ENCODE measurements around the gene ELMOD1.

ELMOD1 gene

DNA sequence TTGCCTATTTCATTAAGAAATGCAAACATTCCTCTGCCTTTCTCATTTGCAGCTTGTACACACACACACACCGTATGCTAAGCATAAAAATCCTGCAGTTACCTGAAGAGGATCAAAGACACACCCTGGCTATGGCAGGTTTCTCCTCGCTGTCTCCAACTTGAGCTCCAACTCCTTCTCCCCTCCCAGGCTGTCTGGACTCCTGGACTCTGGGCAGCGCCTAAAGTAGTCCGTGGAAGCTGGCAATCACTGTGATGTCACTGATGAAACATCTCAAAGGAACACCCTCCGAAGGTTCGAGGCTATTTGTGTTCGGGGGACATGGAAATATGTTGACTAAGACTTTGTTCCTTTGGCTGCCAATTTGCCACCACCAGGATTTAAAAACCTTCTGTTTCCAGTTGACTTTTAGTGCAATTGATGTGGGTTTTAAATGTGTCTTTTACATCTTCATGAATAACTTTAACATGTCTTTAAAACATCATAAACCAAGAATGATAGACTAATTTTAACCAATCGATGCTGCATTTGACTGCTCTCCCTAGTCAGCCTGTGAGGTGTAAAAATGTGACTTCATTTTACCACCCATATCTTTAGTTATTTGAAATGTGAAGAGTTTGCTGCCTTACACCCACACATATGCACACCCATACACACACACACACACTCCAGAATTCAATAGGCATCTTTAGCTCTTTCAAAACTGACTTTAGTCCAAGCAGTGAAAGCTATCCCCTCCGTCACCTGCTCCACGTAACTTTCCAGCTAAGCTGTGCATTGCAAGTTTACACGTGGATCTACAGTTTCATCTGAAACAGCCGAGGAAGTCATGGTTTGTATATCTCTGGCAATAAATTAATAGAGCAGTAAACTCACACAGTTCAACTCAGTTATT lies 121.2 kb downstream of the ELMOD1 start, which contains the start of gene SLN:
Gene SLN, minus strand, starts transcription at position 196 of the 895 bp plus-strand sequence.
- TF ChIP-seq Cebpa-rat (IDR thresholded peaks at IDR 0.05), result no peak
- Histone ChIP-seq H3K4me1 (no peaks in the 10 kb centered on the region), H3K36me3 (no peaks in the 10 kb centered on the region), H3K4me2 (no peak within 1 kb of the TSS), H4K20me1 (no peaks in the 10 kb centered on the region), H3K27ac (no peak within 1 kb of the TSS), H3K27me3 (no peaks in the 10 kb centered on the region), H3K9me3 (no peaks in the 10 kb centered on the region), H3K4me3 (no peak within 1 kb of the TSS), H3K9ac (no peak within 1 kb of the TSS)

DNA sequence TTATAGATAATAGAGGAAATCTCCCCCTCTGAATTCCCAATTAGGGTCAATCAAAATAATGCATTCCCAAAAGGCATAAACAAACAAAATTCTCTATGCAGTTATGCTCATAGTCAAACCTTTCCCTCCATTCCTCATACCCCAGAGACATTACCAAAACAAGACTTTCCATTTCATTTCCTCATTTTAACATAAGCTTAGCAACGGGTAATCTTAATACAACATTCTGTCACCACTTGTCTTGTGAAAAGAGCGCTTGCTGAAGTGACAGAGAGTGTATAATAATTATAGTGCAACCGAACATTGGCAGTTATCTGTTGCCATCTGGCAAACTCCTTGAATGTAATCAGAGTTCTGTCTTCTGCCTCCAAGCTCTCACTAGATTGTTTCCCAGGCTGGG lies 122.1 kb downstream of the ELMOD1 start:
- no peak for TF ChIP-seq Cebpa-rat (IDR thresholded peaks at IDR 0.05)
- Histone ChIP-seq H3K27ac (no peak overlapping the region), H3K36me3 (no peaks in the 10 kb centered on the region), H3K4me1 (no peaks in the 10 kb centered on the region), H4K20me1 (no peaks in the 10 kb centered on the region), H3K9ac (no peak overlapping the region), H3K4me3 (no peak overlapping the region), H3K4me2 (no peak overlapping the region), H3K9me3 (no peaks in the 10 kb centered on the region), H3K27me3 (no peaks in the 10 kb centered on the region)

Measured in BLaER1 (cell line).